Stimulated activated CD4-positive, alpha-beta T cell treated with anti-CD3 and anti-CD28 coated beads, Interleukin-2, amount 100 ng/mL, for 48 hours (primary cell): ENCODE data around the gene HMGCL.
"Not testable (repeated sequence)": the region's sequence is repeated elsewhere in the genome, so short reads cannot be mapped to it uniquely, and the experiment has no call there.

Experiments used
- DNase-seq, 2 donors: peaks; one replicate each; pipeline ENCODE4 v3.0.0-alpha.2; 2020

Gene HMGCL

DNA sequence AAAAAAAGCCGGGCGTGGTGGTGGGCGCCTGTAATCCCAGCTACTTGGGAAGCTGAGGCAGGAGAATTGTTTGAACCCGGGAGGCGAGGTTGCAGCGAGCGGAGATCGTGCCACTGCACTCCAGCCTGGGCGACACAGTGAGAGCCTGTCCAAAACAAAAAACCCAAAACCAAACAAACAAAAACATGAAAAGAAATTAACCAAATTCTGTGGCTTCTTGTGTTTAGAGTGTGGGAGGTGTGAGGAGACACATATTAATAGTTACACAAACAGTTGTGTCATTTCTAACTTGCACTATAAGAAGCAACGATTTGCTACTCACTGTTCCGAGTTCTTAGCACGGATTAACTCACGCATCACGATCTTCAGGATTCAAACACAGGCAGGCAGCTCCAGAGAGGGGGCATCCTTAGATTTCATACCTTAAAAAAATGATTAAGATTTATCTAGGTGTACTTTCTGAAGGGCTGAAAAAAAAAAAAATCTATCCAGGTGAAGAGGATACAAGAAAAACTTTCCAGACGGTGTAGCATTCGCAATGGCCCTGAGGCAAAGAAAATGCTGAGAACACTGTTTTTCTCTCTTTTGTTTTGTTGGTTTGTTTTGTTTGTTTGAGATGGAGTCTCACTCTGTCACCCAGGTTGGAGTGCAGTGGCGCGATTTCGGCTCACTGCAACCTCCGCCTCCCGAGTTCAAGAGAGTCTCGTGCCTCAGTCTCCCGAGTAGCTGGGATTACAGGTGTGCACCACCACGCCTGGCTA, 713 bp upstream of the HMGCL start:
- DNase-seq, result no peak

DNA sequence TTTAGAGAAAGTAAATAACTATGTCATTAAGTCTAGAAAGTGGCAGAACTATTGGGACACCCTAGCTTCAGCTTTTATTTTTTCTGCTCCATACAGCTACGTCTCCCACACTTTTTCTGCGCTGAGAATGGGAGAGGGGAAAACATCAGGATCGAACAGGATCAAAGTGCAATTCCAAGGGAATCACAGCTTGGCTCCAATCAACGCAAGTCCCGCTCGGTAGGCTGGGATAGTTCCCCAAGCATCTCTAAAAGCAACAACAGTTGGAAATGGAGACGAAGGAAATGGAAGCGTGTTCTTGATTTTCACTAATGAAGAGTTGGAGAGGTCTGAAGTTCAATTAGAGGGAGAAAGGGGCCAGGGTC, 536 bp downstream of the HMGCL start:
- DNase-seq, result no peak

DNA sequence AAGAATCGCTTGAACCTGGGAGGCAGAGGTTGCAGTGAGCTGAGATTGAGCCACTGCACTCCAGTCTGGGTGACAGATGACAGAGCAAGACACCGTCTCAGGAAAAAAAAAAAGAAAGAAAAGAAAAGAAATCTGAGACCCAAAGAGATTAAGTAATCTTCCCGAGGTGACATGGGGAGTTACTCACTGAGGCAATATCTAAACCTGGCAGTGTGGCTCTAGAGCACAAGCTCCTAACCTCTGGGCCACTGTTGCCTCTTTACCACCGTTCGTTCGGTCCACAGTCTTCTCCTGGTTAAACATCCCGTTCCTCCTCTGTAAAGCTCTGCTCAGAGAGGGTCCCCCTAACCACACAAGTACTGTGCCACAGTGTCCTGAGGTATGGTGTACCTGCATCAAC, 1.5 kb downstream of the HMGCL start:
- DNase-seq, result no peak

DNA sequence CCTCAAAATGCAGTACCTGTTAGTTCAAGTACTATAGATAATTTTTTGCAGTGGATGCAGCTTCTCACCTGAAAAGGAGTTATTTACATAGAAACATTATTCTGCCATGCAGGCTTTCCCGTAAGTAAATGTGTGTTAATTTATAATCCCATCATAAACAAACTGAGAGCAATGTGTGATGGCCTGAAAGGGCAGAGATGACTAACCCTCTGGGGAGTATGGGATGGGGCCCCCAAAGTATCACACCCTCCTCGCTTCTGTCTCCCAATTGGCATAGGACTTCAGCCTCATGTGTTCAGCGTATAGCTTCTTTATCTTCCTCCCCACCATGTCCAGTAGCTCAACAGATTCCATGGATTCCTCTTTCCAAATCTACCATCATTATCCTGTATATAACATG, 7.6 kb downstream of the HMGCL start:
- no peak for DNase-seq

DNA sequence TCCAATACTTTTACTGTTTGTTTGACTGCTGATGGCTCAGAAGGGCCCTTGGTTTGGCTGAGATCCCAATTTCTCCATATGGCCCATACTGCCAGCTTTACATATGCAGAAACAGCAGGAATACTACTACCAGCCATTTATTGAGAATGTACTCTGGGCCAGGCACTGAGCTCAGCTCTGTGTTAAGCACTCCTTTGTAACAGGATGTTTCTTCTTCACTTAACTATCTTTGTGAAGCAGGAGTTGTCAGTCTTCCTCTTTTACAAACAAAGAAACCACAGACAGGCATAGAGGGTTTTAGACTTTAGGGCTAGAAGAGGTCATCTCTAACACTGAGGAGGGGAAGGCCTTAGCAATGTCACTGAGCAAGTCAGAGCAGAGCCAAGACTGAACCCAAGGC, 8.3 kb downstream of the HMGCL start:
- DNase-seq, result no peak

DNA sequence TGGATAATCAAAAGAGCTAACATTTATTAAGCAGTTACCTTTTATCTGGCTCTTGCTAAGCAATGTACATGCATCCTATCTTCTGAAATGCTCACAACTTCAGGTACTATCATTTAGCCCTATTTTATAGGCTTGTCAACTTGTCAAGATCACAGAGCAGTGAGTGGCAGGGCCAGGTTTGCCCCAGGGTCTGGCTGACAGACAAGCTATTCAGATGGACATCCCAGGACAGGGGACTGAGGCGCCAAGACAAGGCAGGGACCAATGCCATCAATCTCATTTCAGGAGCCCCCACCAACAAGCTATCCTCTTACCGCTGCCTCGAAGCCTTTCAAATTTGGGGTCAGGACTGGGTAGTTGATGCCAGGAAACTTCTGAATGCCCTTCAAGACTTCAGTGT, 8.9 kb downstream of the HMGCL start:
- no peak for DNase-seq

DNA sequence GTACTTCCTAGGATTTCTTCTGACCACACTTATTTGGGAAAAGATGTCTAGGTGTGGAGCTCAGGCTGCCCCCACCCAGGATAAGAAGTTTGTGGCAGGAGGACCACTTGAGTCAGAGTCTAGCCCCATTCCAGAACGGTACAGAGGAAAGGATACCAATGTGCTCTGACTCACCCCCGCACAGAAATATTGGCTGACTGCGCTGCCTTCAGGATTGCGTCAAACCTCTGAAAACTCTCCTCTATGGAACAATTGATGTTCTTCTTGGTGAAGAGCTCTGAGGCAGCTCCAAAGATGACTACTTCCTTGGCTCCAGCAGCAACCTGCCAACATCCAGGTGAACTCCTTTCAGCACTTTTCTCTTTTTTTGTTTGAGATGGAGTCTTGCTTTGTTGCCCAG, 11.2 kb downstream of the HMGCL start:
- no peak for DNase-seq

DNA sequence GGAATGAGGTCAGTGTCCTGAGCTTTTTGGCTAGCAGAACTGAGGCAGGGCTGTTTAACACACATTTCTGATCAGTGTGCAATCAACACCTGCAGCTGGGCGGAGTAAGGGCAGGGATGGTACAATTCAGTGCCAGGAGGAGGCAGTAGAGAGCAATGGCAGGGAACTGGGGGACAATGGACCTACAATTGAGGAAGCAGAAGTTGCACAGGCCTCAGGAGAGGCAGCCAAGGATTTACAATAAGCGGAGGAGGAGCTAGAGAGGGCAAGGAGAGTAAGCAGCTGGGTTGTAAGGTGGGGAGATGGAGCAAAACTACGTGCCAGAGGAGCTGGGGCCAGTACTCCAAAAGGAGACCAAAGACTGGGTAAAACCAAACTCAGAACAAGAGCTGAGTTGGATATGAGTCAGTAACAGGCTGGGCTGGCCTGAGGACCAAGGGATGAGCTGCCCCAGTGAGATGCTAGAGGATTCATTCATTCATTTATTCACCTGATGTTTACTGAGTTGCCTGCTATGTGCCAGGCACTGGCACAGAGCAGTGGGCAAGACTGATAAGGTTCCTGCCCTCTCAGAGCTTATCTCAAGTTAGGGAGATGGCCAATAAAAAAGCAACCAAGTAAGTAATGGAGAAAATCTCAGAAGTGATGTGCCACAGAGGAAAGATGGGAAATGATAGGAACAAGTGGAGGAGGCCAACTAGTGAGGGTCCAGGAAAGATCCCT, 14.2 kb downstream of the HMGCL start:
- DNase-seq, result peak; percentile 53 to 54

DNA sequence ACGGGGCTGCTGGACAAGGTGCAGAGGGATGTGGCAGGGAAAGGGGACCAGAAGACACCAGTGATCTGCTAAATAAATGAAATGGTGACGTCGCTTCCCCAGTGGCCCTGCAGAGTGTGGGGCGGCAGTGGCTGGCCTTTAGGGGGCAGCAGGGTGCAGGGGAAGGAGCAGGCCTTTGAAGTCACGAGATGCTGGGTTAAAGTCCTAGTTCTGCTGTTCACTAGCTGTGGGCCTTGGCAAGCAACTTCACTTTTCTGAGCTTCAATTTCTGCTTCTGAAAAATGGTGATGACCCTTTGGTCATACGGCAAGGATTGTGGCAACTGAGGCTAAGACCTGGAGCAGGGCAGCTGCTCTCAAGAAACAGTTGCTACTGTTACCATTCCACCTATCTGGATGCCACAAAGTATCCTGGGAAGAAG, 15.5 kb downstream of the HMGCL start:
- peak; percentile 68 to 75 for DNase-seq

DNA sequence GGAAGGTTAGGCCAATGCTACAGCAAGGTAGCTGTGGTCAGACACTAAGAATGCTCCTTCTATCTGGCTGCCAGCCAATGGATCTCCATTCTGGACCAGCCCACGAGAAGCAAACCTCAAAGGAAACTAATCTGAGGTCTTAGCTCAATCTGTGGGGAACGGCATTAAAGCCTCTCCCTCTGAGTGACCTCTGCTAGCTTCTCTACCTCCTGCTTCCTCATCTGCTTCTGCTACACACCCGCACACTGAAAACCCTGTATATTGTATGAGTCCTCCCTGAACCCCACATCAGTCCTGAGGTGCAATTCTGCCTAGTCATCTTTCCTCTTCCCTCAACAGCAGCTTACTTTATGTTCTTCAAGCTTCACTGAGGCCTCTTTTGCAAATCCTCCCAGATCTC, 17.8 kb downstream of the HMGCL start:
- DNase-seq, result no peak

DNA sequence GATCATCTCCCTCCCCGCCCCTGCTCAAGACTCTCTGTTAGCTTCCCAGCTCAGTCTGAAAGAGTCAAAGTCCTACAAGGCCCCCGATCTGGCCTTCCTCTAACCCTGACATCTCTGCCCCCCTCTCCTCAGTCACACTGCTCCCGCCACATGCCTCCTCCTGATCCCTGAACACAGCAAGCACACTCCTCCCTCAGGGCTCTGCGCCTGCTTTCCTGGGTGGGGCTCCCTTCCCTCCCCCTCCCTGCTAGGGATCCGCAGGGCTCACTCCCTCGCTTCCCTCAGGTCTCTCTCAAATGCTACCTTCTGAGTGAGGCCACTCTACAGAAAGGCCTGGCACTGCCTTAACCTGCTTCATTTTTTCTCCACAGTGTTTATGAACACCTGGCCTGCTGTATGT, 18.9 kb downstream of the HMGCL start:
- DNase-seq, result no peak

DNA sequence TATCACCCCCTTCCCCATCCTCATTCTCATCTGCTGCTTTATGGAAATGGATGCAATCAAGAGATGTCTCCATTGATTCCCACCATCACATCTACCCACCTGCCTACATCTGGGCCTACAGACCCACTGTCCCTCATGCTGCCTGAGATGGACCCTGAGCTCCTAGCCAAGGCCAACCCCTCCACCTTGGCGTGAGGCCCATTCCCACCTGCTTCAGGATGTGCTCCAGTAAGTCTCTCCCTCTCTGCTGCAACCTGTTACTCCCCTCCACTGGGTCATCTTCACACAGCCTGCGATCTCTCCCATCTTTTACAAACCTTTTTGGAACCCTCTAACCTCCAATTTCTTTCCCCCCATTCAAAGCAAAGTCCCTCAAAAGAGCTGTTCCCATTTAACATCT, 20.2 kb downstream of the HMGCL start:
- DNase-seq, result no peak

DNA sequence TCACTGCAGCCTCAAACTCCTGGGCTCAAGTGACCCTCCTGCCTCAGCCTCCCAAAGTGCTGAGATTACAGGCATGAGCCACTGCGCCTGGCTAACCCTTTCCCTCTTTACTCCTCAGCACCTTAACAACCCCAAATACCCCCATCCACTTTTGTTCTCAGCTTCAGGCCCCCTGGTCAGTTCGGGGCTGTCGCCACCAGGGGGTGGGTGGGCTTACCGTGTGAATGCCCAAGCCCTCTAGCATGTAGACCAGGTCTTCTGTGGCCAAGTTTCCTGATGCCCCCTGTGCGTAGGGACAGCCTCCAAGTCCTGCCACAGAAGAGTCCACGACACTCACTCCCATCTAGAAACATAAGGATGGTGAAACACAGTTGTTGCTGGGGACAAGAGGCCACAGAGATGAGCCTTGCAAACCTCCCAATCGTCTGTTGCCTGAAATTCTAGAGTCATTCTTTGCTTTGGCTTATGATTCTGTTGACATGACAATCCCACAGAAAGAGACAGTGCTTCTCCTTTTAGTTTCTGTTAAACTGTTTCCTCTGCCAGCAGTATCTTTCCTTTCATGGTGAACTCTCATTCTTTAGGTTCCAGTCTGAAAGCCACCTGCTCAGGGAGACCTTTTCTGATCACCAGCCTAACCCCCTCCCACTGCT, 20.9 kb downstream of the HMGCL start:
- no peak for DNase-seq

DNA sequence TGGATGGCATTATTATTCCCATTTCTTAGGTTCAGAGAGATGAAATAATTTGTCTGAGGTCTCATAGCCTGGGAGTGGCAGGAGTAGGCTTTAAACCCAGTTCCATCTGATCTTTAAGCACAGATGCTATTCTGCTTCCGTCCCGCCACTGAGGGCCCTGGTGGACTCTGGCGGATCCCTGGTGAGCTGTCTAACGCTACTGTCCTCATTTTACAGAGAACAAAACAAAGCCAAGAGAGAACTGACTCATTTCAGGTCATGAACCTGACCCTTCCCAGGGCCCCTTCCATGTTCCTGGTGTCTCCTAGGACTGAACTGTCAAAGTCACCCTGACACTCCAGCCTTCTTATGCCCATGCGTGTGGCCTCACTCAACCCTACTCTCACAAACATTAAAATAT, 21.6 kb downstream of the HMGCL start:
- no peak for DNase-seq

DNA sequence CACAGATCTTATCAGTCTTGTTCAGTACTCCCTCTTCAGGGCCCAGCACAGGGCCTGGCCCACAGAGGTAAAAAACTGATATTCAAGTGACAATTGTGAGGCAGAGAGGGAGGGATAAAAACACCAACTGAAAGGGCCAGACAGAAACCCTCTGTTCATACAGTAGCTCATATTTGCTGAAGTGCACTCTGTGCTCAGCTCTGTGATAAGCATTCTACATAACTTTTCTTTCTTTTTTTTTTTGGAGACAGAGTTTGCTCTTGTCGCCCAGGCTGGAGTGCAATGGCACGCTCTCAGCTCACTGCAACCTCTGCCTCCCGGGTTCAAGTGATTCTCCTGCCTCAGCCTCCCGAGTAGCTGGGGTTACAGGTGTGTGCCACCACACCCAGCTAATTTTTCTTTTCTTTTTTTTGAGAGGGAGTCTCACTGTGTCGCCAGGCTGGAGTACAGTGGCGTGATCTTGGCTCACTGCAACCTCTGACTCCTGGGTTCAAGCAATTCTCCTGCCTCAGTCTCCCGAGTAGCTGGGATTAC, 22.4 kb downstream of the HMGCL start:
- not testable (repeated sequence) for DNase-seq

DNA sequence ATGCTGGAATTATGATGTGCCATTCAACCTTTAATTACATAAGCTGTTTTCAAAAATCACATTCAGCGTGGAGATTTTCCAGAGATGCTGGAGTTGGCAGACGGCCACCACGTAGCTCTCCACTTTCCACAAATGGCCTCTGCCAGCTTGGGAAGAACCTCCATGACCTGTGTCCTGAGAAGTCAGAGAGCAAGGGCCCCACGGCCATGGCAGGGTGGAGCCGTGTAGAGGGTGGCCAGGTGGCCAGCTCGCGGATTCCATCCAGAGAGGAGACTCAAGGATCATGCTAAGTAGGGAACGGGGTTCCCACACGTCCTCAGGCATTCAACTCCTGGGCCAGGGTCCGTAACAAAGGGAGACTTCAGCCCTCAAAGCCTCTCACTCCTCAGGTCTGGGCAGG, 23.4 kb downstream of the HMGCL start:
- no peak for DNase-seq

DNA sequence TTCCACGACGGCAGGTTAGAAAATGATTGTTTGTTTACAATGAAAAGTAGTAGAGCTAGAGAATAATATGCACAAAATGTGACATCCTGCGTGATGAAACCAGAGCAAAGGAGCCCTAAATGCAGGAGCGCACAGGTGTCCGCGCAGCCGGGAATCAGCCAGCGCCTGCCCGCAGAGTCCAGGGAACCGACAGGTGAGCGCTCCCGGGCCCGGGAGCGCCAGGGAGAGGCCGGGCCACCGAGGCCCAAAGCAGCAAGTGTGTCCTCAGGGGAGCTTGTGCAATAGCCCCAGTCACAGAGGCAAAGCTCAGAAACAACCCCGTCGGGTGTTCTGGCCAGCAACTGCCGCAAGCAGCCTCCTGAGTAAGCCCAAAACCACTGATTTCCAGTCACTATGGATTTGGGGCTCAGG, 23.9 kb downstream of the HMGCL start:
- DNase-seq, result no peak

DNA sequence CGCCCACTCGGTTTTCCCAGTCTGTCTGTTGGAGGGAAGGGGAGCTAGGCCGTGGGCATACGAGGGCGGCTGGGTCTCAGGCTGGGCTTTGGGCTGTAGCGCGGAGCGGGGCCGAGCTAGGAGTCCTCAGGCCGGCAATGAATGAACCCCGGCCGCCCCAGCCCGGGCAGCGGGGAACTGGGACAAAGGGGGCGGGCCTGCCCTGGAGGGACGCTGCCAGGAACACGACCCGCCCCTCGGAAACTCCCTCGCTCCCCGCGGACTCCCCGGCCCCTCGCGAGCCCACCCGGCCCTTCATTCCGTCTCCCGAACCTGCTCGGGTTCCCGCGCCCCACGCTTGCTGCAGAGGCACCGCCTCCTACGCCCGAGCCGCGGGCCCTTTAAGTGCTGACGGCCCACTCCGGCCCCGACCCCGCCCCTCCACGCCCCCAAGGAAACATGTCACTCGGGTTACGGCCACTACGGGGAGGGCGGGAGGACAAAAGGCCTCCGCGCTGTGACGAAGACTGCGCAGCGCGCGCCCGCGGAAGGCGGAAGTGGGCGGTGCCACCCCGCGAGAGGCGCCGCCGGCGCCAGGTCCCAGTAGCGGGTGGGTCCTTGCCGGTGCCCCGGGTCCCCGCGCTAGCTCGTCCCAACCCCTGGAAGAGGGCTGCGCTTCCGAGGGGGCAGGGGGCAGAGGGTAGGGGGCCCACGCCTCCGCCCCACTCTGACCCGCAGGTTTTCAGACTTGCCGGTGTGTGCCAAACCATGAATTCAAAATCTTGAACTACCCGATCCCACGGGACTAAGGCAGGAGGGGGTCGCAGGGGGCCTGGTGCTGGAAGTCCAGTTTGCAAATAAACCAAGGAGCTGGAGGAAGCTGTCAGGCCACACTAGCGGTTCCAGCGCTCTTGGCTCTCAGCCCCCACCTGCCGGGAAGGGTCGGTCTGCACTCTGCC, 24.6 kb downstream of the HMGCL start, which contains the start of gene GALE:
GALE (minus strand) TSS at position 355 of the 938 bp plus-strand sequence. CDS start 1,747 bp downstream, outside the sequence.
- peak; percentile 95 to 97 for DNase-seq

DNA sequence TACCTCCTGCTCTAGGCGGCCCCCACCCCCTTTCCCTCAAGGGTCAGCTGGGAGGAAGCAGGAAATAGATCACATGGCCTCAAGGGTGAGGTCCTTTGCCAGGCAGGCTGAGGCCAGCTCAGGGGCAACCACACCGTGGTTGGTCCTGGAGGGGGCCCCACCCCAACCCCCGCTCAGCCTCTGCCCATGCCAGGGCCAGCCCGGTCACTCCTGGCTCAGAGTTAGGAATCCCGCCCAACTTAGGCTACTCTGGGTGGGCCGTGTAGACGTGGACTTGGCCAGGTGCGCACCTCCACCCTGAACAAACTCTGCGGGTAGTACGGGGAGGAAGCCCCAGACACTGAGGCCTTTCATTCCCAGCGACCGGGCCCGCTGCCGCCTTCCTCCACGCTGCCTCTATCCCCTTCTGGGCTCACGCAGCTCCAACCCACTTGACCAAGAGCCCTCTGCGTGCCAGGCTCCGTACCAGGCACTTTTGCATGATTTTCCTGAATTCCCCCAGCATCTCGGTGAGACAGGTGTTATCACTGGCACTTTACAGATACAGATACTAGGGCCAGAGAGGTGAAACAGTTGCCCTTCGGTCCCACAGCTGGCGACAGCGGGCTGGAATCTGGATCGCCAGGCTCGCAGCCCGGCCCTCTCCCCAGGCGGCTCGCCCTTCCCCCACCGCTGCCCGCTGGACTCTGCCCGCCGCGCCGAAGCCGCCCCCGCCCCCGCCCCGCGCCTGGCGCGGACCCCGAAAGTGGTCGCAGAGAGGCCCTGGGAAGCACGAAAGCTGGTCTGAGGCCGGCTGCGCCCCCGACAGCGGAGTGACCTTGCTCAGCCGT, 25.4 kb downstream of the HMGCL start:
- DNase-seq, result peak; percentile 18 to 20

DNA sequence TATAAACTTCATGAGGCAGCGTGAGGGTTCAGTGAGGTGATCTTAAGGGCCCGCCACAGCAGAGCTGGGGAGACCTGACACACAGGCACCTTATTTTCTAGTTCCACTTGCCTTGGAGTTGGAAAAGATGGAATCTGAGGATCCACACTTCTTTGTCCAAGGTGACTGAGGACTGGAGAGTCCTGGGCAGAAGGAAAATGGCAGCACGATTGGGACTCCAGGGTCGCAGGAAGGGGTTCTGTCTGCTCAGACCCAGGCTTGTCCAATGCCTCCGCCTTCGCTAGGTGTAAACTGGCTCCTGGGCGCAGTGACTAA, 26.0 kb downstream of the HMGCL start:
- DNase-seq, result no peak

DNA sequence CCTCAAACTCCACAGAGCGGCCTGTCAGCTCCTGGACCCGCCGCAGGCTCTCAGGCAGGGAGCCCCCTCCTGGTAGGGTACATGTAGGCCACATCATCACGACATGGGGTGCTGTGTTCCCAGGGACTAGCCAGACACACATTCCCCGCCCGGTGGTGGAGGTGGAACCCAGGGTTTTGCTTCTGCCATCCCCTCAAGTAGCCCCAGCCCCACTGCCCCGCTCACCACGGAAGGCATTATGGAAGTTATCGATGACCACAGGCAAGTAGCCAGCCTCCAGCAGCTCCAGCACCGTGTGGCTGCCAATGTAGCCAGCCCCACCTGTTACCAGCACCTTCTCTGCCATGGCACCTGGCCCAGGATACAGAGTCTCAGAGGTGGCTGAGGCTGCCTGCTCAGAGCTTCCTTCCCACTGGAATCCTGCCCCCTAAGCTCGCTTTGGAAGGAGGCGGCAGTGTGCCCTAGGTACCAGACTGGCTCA, 26.5 kb downstream of the HMGCL start:
- no peak for DNase-seq
